Upper lobe of left lung (tissue), 6 donors: ENCODE measurements around the gene FSTL1. TPM values are rescaled to one million over a fixed set of nuclear protein-coding genes. Genes with fewer than 3 reads are reported as not detected.

Experiments
- ATAC-seq, 2 donors: fragments of 200-7000 bp; cut with Tn5 transposase; one replicate each; pipeline ENCODE4 v1.9.1; 2022; ENCODE audit warnings: mild to moderate bottlenecking in 2 of 2, moderate library complexity in 2 of 2; ENCODE audit not compliant: low FRiP score in 2 of 2
- DNase-seq, 2 donors: peaks; one replicate each; pipeline ENCODE4 v3.0.0-alpha.2; 2019 to 2020
- H3K27ac ChIP-seq, 4 donors: fragments of 200-600 bp; sonication (generic); one replicate each; pipeline ENCODE4 v1.5.1; 2016 to 2019
- H3K27me3 ChIP-seq, 4 donors: fragments of 200-600 bp; sonication (generic); one replicate each; pipeline ENCODE4 v1.5.1; 2017 to 2019
- H3K36me3 ChIP-seq, 4 donors: fragments of 200-600 bp; sonication (generic); one replicate each; pipeline ENCODE4 v1.5.1; 2016 to 2019
- H3K4me1 ChIP-seq, 4 donors: fragments of 200-600 bp; sonication (generic); one replicate each; pipeline ENCODE4 v1.5.1; 2018 to 2019
- H3K4me3 ChIP-seq, 4 donors: fragments of 200-600 bp; sonication (generic); one replicate each; pipeline ENCODE4 v1.5.1; 2017 to 2019; ENCODE audit warnings: mild to moderate bottlenecking in 2 of 4, moderate library complexity in 1 of 4
- H3K9me3 ChIP-seq, 4 donors: fragments of 200-600 bp; sonication (generic); one replicate each; pipeline ENCODE4 v1.5.1; 2018 to 2019
- EP300 ChIP-seq, 4 donors: sonication (generic); formaldehyde crosslinking; IDR thresholded peaks; one replicate each; pipeline ENCODE4 v1.5.1; 2017; ENCODE audit warnings: antibody characterized with exemption in 4 of 4, control low read depth in 2 of 4
- POLR2A ChIP-seq, 4 donors: fragments of 450-650 bp; IDR thresholded peaks; one replicate each; pipeline ENCODE4 v1.5.1; 2016 to 2017; ENCODE audit warnings: antibody characterized with exemption in 4 of 4, mild to moderate bottlenecking in 2 of 4
- POLR2AphosphoS5 ChIP-seq, 2 donors: sonication (generic); formaldehyde crosslinking; IDR thresholded peaks; one replicate each; pipeline ENCODE4 v1.5.1; 2017; ENCODE audit warnings: antibody characterized with exemption in 2 of 2
- WGBS, 2 donors: methylation state at CpG; one replicate each; pipeline ENCODE4 v1.1.5; 2017 to 2018; 5-methylcytosine and 5-hydroxymethylcytosine counted together
- total RNA-seq, 6 donors: library from RNA; depleted of rRNA in 4 of 6; stranded (reverse); fragments of >200 nt in 4 of 6; gene quantifications; one replicate each; pipeline versions ENCODE4 v1.1.0 to v1.2.1, GENCODE V29; 2016 to 2021
- TF ChIP-seq, protein P1 (sequence below), 6 experiments: fragments of 450-650 bp in 4 of 6; fragments of 200-600 bp in 2 of 6; sonication (generic) in 2 of 6; IDR thresholded peaks; one replicate each; pipeline ENCODE4 v1.5.1; 2016 to 2019; ENCODE audit warnings: antibody characterized with exemption in 6 of 6
- donor health status: DM: no; HTN: no; CAD: no; lungs with moderate emphysema.
- donor health status: DM: no; HTN: yes; CAD: no; lungs with severe emphysema.

The FSTL1 gene
- total RNA-seq, 6 donors from 2014 or later = 35.6 to 480 (median 120) TPM

DNA sequence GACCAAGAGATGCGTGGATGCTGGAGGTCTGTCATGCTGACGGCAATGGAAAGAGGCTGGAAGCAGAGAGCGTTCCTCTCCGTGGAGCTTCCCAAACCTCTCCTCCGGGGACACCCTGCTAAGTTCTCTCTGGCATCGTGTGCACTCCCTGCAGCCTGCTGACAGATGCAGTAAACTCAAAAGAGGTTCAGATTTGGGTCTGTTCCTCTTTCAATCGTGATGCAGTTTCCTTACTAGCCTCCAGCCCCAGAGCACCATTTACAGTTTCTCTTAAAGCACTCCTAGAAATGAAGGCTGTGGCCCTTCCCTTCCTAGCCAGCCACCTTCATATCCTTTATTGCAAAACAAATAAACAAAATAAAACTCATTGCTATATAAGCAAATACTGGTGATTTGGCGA is 54.3 kb downstream of the FSTL1 start:
- no peak for ATAC-seq
- Histone ChIP-seq H3K4me3 (no peak overlapping the region), H3K9me3 (no peaks in the 10 kb centered on the region), H3K27ac (no peak overlapping the region), H3K4me1 (no peaks in the 10 kb centered on the region), H3K27me3 (no peaks in the 10 kb centered on the region), H3K36me3 (peaks cover 0 to 75% (median 28%) of the 10 kb centered on the region in 4 donors)
- DNase-seq = no peak
- no peak for TF ChIP-seq POLR2AphosphoS5 (IDR thresholded peaks at IDR 0.05)
- TF ChIP-seq, protein P1, sequence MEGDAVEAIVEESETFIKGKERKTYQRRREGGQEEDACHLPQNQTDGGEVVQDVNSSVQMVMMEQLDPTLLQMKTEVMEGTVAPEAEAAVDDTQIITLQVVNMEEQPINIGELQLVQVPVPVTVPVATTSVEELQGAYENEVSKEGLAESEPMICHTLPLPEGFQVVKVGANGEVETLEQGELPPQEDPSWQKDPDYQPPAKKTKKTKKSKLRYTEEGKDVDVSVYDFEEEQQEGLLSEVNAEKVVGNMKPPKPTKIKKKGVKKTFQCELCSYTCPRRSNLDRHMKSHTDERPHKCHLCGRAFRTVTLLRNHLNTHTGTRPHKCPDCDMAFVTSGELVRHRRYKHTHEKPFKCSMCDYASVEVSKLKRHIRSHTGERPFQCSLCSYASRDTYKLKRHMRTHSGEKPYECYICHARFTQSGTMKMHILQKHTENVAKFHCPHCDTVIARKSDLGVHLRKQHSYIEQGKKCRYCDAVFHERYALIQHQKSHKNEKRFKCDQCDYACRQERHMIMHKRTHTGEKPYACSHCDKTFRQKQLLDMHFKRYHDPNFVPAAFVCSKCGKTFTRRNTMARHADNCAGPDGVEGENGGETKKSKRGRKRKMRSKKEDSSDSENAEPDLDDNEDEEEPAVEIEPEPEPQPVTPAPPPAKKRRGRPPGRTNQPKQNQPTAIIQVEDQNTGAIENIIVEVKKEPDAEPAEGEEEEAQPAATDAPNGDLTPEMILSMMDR (IDR thresholded peaks at IDR 0.05) = no peak
- no peak for TF ChIP-seq EP300 (IDR thresholded peaks at IDR 0.05)
- no peak for TF ChIP-seq POLR2A (IDR thresholded peaks at IDR 0.05)
- WGBS, 2 donors = 86 to 89% methylated on average over 8 of the region's 8 CpGs

DNA sequence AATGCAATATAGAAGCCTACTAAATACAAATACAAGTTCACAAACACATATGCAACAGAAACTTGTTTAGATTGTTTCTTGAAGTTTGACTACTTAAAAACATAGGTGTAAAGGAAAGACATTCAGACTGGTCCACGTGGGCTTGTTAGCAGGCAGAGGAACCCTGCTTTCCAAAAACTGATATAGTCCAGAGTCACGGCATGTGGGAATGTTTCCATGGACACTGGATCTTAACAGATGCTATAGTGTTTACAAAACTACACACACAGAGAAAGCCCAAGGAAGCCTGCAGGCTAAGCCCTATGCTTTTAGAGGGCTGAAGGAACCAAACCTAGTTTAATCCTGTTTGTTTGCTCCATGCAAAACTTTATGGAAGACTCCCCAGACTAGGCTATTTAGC is 56.4 kb downstream of the FSTL1 start:
- peaks cover 0 to 54% (median 11%) of the 10 kb centered on the region in 4 donors for H3K36me3 ChIP-seq
- DNase-seq = no peak
- H3K4me3 ChIP-seq = no peak overlapping the region
- H3K27me3 ChIP-seq = no peaks in the 10 kb centered on the region
- no peak for ATAC-seq
- TF ChIP-seq EP300 (IDR thresholded peaks at IDR 0.05) = no peak
- no peak for TF ChIP-seq POLR2A (IDR thresholded peaks at IDR 0.05)
- TF ChIP-seq, protein P1 (IDR thresholded peaks at IDR 0.05) = no peak
- TF ChIP-seq POLR2AphosphoS5 (IDR thresholded peaks at IDR 0.05) = no peak
- H3K9me3 ChIP-seq = no peaks in the 10 kb centered on the region
- 73 to 79% methylated on average over 2 of the region's 2 CpGs for WGBS, 2 donors
- H3K27ac ChIP-seq = no peak overlapping the region
- H3K4me1 ChIP-seq = no peaks in the 10 kb centered on the region

DNA sequence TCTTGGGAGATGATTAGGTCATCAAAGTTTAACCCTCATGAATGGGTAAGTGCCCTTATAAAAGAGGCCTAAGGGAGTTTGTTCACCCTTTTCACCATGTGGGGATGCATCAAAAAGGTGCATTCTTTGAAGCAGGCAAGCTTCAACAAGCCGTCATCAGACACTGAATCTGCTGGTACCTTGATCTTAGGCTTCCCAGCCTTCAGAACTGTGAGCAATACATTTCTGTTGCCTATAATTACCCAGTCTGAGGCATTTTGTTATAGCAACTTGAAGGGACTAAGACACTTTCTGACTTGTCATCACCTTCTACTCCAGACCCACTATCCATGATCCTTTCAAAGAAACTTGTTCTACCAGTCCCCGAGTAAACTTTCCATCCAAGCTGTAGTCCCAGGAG is 57.0 kb downstream of the FSTL1 start:
- Histone ChIP-seq H3K27me3 (no peaks in the 10 kb centered on the region), H3K9me3 (no peaks in the 10 kb centered on the region), H3K4me1 (no peaks in the 10 kb centered on the region), H3K27ac (no peak overlapping the region), H3K4me3 (no peak overlapping the region), H3K36me3 (peaks cover 0 to 48% (median 9%) of the 10 kb centered on the region in 4 donors)
- ATAC-seq = no peak
- no peak for DNase-seq
- WGBS, 2 donors = 67 to 84% methylated on average over 2 of the region's 2 CpGs
- TF ChIP-seq, protein P1 (IDR thresholded peaks at IDR 0.05) = no peak
- TF ChIP-seq EP300 (IDR thresholded peaks at IDR 0.05) (no peak), POLR2A (IDR thresholded peaks at IDR 0.05) (no peak), POLR2AphosphoS5 (IDR thresholded peaks at IDR 0.05) (no peak)

DNA sequence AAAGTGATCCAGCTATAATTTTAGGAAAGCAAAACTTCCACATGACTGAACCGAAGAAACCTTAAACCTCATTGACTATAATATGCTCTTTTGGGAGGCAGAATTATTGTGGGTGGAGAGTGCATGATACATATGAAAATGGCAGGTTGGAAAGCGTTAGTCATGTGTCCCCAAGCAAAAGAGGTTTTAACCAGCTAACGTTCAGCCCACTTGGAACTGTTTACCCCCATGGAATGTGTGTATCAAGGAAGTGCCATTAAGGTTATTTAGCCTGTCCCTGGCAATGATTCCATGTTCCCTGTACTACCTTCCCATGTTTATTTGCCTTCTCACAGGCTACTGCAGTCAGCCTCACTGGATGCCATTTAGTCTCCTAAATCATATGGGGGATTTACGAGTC is 57.5 kb downstream of the FSTL1 start:
- TF ChIP-seq EP300 (IDR thresholded peaks at IDR 0.05) (no peak), POLR2A (IDR thresholded peaks at IDR 0.05) (no peak), POLR2AphosphoS5 (IDR thresholded peaks at IDR 0.05) (no peak)
- TF ChIP-seq, protein P1 (IDR thresholded peaks at IDR 0.05) = no peak
- Histone ChIP-seq H3K27me3 (no peaks in the 10 kb centered on the region), H3K4me1 (no peaks in the 10 kb centered on the region), H3K27ac (no peak overlapping the region), H3K4me3 (no peak overlapping the region), H3K36me3 (peaks cover 0 to 43% (median 9%) of the 10 kb centered on the region in 4 donors), H3K9me3 (no peaks in the 10 kb centered on the region)
- DNase-seq (no peak), ATAC-seq (peak in 1 of 2 donors; percentile 51)
- WGBS, 2 donors = 67 to 83% methylated on average over 4 of the region's 4 CpGs

DNA sequence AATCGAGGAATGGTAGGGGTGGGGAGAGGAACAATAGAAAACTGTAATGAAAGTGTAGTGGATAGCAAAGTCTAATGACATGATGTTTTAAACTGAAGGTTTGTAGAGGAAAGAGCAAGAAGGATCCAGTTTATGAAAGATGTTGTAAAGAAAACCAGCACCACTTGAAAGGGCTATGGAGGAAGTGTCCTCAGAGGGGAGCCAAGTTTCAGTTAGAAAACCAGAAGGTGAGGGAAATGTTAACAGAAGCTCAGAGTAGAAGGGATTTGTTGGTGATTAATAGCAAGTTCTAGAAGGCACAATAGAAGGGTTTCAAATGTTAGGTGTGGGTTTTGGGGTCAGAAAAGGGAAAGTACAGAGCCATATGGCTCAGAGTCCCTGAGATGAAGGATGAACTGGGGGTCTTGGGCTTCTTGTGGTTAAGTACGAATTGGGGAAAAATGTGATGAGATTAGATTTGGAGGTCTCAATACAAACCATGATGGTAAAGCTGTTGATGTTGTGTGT is 67.8 kb downstream of the FSTL1 start:
- no peak for TF ChIP-seq POLR2AphosphoS5 (IDR thresholded peaks at IDR 0.05)
- no peak for TF ChIP-seq EP300 (IDR thresholded peaks at IDR 0.05)
- TF ChIP-seq, protein P1 (IDR thresholded peaks at IDR 0.05) = no peak
- TF ChIP-seq POLR2A (IDR thresholded peaks at IDR 0.05) = no peak
- Histone ChIP-seq H3K27me3 (no peaks in the 10 kb centered on the region), H3K36me3 (no peaks in the 10 kb centered on the region), H3K4me1 (no peaks in the 10 kb centered on the region), H3K27ac (no peak overlapping the region), H3K4me3 (no peak overlapping the region), H3K9me3 (no peaks in the 10 kb centered on the region)
- DNase-seq (no peak), ATAC-seq (no peak)
- WGBS, 2 donors = 80 to 85% methylated on average over 2 of the region's 2 CpGs
